Liver (tissue), 9 donors: Measurements from ENCODE around the gene BCAR1. TPM values are rescaled to one million over a fixed set of nuclear protein-coding genes. Genes with fewer than 3 reads are reported as not detected.
"Not testable (repeated sequence)": the region's sequence is repeated elsewhere in the genome, so short reads cannot be mapped to it uniquely, and the experiment has no call there.

ENCODE experiments used
- DNase-seq: peaks from one replicate; pipeline ENCODE4 v3.0.0-alpha.2; 2017; ENCODE audit warnings: low spot score
- H3K27ac ChIP-seq, 2 donors: one replicate each; pipeline ENCODE4 v1.7.0; 2013; ENCODE audit warnings: inconsistent platforms in 2 of 2, low read length in 2 of 2, control low read depth in 1 of 2, low read depth in 1 of 2, mild to moderate bottlenecking in 1 of 2
- H3K27me3 ChIP-seq, 4 donors: one replicate each; pipeline versions ENCODE4 v1.6.1 to v1.7.0; 2013; ENCODE audit warnings: low read length in 3 of 4, inconsistent platforms in 1 of 4, mild to moderate bottlenecking in 1 of 4, moderate library complexity in 1 of 4; ENCODE audit not compliant: control insufficient read depth in 4 of 4, insufficient read depth in 4 of 4
- H3K36me3 ChIP-seq, 4 donors: one replicate each; pipeline versions ENCODE4 v1.6.1 to v1.7.0; 2013; ENCODE audit warnings: low read length in 3 of 4, mild to moderate bottlenecking in 3 of 4, low read depth in 1 of 4, moderate library complexity in 1 of 4; ENCODE audit not compliant: control insufficient read depth in 4 of 4, insufficient read depth in 3 of 4
- H3K4me1 ChIP-seq, 4 donors: one replicate each; pipeline versions ENCODE4 v1.6.1 to v1.7.0; 2013; ENCODE audit warnings: low read length in 3 of 4, mild to moderate bottlenecking in 3 of 4, moderate library complexity in 1 of 4; ENCODE audit not compliant: control insufficient read depth in 4 of 4, insufficient read depth in 4 of 4
- H3K4me3 ChIP-seq, 3 donors: one replicate each; pipeline versions ENCODE4 v1.6.1 to v1.7.0; 2013; ENCODE audit warnings: low read length in 3 of 3, control low read depth in 1 of 3, low read depth in 1 of 3, mild to moderate bottlenecking in 1 of 3
- H3K9ac ChIP-seq, 2 donors: one replicate each; pipeline ENCODE4 v1.7.0; 2013; ENCODE audit warnings: low read length in 2 of 2, mild to moderate bottlenecking in 2 of 2, moderate library complexity in 2 of 2, control low read depth in 1 of 2, low read depth in 1 of 2
- H3K9me3 ChIP-seq, 4 donors: one replicate each; pipeline versions ENCODE4 v1.6.1 to v1.7.0; 2013; ENCODE audit warnings: low read length in 3 of 4; ENCODE audit not compliant: control insufficient read depth in 4 of 4
- CTCF ChIP-seq: fragments of 150-350 bp; IDR thresholded peaks from 2 replicates; pipeline ENCODE4 v1.5.1; 2017; ENCODE audit warnings: improper control_type of control experiment, low read depth, low read length; ENCODE audit not compliant: missing input control
- FOXA2 ChIP-seq: IDR thresholded peaks from 2 replicates; pipeline ENCODE4 v1.6.1; 2016; ENCODE audit warnings: antibody characterized with exemption
- HNF4A ChIP-seq, 2 donors: conservative IDR thresholded peaks; 2 replicates each; pipeline ENCODE4 v1.6.1; 2016; ENCODE audit warnings: antibody characterized with exemption in 2 of 2, mild to moderate bottlenecking in 2 of 2
- HNF4G ChIP-seq: IDR thresholded peaks from 2 replicates; pipeline ENCODE4 v1.6.1; 2016; ENCODE audit warnings: antibody characterized with exemption
- JUND ChIP-seq, 2 donors: IDR thresholded peaks; 2 replicates each; pipeline ENCODE4 v1.6.1; 2016; ENCODE audit warnings: antibody characterized with exemption in 2 of 2
- MAX ChIP-seq: IDR thresholded peaks from 2 replicates; pipeline ENCODE4 v1.6.1; 2016; ENCODE audit warnings: antibody characterized with exemption
- RAD21 ChIP-seq, 2 donors: IDR thresholded peaks; 2 replicates each; pipeline ENCODE4 v1.6.1; 2016; ENCODE audit warnings: antibody characterized with exemption in 2 of 2, mild to moderate bottlenecking in 2 of 2
- RXRA ChIP-seq, 2 donors: IDR thresholded peaks; 2 replicates each; pipeline ENCODE4 v1.6.1; 2017 to 2018; ENCODE audit warnings: antibody characterized with exemption in 2 of 2, mild to moderate bottlenecking in 1 of 2
- TAF1 ChIP-seq: conservative IDR thresholded peaks from 2 replicates; pipeline ENCODE4 v1.6.1; 2016; ENCODE audit warnings: antibody characterized with exemption, mild to moderate bottlenecking
- YY1 ChIP-seq: IDR thresholded peaks from 2 replicates; pipeline ENCODE4 v1.6.1; 2016; ENCODE audit warnings: antibody characterized with exemption, mild to moderate bottlenecking
- ZBTB33 ChIP-seq: IDR thresholded peaks from 2 replicates; pipeline ENCODE4 v1.6.1; 2016; ENCODE audit warnings: antibody characterized with exemption
- WGBS: extraction: QIAGEN DNeasy Blood & Tissue Kit; methylation state at CpG from one replicate; pipeline ENCODE4 v1.1.7; 2013; 5-methylcytosine and 5-hydroxymethylcytosine counted together
- polyA plus RNA-seq, 2 donors: library from polyadenylated mRNA; stranded (reverse) in 1 of 2; unstranded in 1 of 2; fragments of 200-250 nt in 1 of 2; fragments of >200 nt in 1 of 2; fragmentation: Nextera tagmentation in 1 of 2; extraction: Ambion mirVana in 1 of 2; gene quantifications; one replicate each; pipeline versions ENCODE4 v1.2.1 to v1.2.3, GENCODE V29; 2013 to 2015
- total RNA-seq, 2 donors: library from RNA; depleted of rRNA; stranded (reverse); fragments of >200 nt; gene quantifications; one replicate each; pipeline ENCODE4 v1.2.3, GENCODE V29; 2014
- donor health status: healthy.
- donor health status: healthy.
- donor health status: healthy.
- donor health status: healthy.
- donor health status: healthy.

Gene BCAR1
- total and polyA plus RNA-seq, 4 donors: 10.1 to 32.2 (median 20.2) TPM

DNA sequence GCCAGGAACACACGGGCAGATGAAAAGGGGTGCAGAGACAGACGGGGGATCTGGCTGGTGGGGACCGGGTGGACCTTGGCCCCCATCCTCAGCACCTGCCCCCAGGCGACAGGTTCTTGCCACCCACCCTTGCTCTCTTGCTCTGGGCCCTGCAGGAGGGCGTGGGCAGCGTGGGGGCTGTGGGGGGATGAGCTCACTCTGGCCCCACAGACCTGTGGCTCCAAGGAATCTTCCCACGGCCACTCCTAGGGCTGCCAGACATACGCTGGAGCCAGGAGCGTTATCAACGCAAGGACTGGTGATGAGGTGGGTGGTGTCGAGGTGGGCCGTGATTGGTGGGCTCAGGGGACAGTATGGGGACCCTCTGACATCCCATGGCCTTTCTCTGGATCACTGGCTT is 26.3 kb downstream of the BCAR1 start:
- Histone ChIP-seq H3K36me3 (peaks cover 3 to 13% (median 11%) of the 10 kb centered on the region in 4 donors), H3K4me1 (peaks cover 0 to 2% (median 0%) of the 10 kb centered on the region in 4 donors), H3K27me3 (no peaks in the 10 kb centered on the region), H3K9ac (no peak overlapping the region), H3K4me3 (no peak overlapping the region), H3K27ac (no peak overlapping the region), H3K9me3 (no peaks in the 10 kb centered on the region)
- no peak for DNase-seq
- 66% methylated on average over 12 of the region's 12 CpGs for WGBS
- TF ChIP-seq RXRA (IDR thresholded peaks at IDR 0.05): no peak

DNA sequence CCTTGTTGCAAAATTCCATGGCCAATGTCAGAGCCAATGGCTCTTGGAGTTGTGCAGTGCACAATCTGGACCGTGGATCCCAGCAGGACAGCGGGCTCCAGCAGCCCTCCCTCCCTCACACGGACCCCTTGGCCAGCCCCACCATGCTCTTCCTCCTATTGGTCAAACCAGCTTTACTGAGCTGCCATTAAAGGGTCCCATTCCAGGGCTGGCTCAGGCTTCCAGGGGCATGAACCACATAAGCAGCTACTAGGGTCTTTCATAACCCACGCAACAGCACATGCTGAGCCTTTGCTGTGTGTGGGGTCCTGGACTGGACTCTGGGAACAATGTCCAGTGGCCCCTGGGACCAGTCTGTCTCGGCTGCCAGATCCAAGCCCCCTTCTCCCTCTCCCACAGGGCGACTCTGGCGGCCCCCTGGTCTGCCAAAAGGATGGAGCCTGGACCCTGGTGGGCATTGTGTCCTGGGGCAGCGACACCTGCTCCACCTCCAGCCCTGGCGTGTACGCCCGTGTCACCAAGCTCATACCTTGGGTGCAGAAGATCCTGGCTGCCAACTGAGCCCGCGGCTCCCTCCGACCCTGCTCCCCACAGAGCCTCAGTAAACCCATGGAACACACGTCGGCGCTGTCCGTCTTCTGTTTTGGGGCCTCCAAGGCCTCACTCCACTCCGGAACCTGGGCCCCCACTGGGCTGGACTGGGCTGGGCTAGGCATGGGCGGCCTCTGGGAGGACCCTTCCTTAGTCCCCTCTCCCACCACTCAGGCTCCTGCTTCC is 26.9 kb downstream of the BCAR1 start:
- no peaks in the 10 kb centered on the region for H3K9me3 ChIP-seq
- DNase-seq: no peak
- TF ChIP-seq ZBTB33 (no peak), FOXA2 (no peak), RAD21 (IDR thresholded peaks at IDR 0.05) (no peak), RXRA (IDR thresholded peaks at IDR 0.05) (no peak), YY1 (no peak), MAX (no peak), TAF1 (no peak), HNF4G (no peak), JUND (IDR thresholded peaks at IDR 0.05) (no peak), CTCF (no peak), HNF4A (conservative IDR thresholded peaks at IDR 0.05) (no peak)
- H3K36me3 ChIP-seq: peaks cover 3 to 11% (median 9%) of the 10 kb centered on the region in 4 donors
- no peak overlapping the region for H3K9ac ChIP-seq
- H3K4me1 ChIP-seq: peaks cover 0 to 2% (median 0%) of the 10 kb centered on the region in 4 donors
- H3K4me3 ChIP-seq: no peak overlapping the region
- no peaks in the 10 kb centered on the region for H3K27me3 ChIP-seq
- WGBS: 78% methylated on average over 20 of the region's 20 CpGs
- H3K27ac ChIP-seq: no peak overlapping the region

DNA sequence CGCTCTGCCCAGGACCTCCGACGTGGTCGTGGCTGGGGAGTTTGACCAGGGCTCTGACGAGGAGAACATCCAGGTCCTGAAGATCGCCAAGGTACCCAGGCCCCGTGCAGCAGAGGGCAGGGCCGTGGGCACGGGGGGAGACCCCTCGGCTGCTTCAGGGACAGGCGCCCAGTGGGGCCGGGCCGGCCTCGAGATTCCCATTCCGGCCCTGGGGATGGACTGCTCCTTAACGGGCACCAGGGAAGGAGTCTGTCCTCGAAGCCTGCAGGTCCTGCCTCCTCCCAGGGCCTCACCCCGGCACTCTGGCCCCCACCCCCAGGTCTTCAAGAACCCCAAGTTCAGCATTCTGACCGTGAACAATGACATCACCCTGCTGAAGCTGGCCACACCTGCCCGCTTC is 28.3 kb downstream of the BCAR1 start:
- H3K27ac ChIP-seq, H3K9ac ChIP-seq, H3K9me3 ChIP-seq, DNase-seq, H3K4me1 ChIP-seq, H3K27me3 ChIP-seq, H3K36me3 ChIP-seq, H3K4me3 ChIP-seq: not testable (repeated sequence)
- 86% methylated on average over 10 of the region's 20 CpGs for WGBS
